ENCODE results near the gene ANO9.

GRCh38 chr11:445765-446588, 4.2 kb upstream of the ANO9 start:
- TF ChIP-seq CTCF (IDR thresholded peaks at IDR 0.05) (no peak), POLR2A (IDR thresholded peaks at IDR 0.05) (no peak), EP300 (IDR thresholded peaks at IDR 0.05) (no peak), POLR2AphosphoS5 (IDR thresholded peaks at IDR 0.05) (no peak)

All from upper lobe of left lung (tissue), 4 donors.